GM19467 (cell line): ENCODE data around the gene DENND2C.

Experiments
- ATAC-seq: cut with Tn5 transposase; IDR thresholded peaks from one replicate; pipeline ENCODE4 v1.9.1; 2021; ENCODE audit warnings: mild to moderate bottlenecking, moderate library complexity; ENCODE audit not compliant: unreplicated experiment

The DENND2C gene

GRCh38 chr1:114677691-114678090 lies 7.8 kb upstream of the DENND2C start:
- ATAC-seq = no peak

- no peak for ATAC-seq
Observed at GRCh38 chr1:114676115-114676514, 6.3 kb upstream of the DENND2C start.

DNA sequence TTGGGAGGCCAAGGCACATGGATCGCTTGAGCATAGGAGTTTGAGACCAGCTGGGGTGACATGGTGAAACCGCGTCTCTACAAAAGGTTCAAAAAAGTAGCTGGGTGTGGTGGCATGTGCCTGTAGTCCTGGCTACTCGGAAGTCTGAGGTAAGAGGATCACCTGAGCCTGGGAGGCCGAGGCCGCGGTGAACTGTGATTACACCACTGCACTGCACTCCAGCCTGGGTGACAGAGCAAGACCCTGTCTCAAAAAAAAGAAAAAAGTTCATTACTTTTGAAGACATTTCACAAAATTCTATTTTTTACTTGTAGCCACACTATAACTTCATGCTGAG lies 2.1 kb upstream of the DENND2C start:
- ATAC-seq = no peak

DNA sequence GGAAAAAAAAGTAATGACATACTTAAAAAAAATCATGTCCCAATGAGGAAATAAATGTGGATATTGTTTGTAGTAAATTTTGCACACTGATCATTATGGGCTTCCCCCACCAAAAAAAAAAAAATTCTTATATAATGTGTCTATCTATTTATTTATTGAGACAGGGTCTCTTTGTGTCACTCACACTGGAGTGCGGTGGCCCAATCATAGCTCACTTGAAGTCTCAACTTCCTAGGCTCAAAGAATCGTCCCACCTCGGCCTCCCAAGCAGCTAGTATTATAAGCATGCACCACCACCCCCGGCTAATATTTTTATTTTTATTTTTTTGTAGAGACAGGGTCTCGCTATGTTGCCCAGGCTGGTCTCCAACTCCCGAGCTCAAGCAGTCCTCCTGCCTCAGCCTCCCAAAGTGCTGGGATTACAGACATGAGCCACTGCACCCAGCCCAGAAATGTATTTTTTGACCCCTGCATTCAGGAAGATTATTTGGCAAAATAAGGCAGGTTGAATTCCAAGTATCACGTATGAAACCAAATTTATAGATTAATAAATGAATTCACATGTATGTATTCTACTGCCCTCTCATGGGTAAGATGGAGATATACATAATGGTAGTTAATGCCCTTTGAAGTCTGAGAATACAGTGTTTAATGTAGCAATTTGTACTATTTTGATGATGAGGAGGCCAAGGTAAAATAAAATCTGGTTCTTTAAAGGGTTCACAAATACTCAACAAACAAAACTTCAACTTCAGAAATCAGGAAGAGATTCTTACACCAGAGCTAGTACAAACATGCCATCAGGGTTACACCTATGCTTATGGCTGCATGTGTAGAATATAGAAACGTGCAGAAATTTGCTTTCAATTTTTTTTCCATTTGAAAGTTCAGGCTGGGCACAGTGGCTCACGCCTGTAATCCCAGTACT lies 1.4 kb upstream of the DENND2C start:
- ATAC-seq = no peak

DNA sequence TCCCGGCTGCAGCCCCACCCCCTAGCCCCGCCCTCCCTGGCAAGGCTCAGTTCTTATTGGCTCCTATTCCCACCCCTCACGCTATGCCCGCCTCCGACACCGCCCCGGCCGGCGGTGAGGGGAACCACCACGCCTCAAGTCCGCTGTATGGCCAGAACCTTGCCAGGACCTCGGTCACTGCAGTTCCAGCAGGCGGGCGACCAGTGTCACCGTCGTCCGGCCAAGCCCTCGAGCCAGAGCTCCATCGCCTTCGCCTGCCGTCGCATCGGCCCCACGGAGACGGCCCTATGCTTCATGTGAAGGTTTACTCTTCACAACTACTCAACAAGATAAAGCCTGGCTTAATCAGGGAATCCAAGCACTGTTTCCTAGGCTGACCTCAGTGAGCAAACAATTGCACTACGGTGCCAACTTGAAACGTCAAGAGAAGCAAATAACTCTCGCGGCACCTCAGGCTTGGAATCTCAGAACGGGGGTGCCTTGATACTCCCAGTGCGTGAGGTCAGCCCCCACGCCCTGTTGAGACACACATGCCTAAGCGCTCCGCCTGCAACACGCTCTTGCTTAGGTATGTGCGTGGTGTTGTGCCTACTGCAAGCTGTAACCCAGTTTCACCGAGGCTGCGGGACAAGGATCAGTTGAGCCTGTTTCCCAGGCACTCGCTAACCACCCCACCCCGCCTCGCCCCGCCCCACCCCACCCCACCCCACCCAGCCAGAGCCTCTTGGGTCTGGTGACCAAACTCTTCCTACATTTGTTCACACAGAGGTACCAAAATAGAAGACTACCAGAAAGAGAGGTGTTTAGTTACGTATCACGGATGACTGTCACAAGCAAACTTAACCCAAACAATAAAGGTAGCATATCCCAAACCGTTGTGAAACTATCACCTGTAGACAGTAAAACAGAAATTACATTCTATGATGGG lies 498 bp upstream of the DENND2C start:
- peak; percentile 98 for ATAC-seq

DNA sequence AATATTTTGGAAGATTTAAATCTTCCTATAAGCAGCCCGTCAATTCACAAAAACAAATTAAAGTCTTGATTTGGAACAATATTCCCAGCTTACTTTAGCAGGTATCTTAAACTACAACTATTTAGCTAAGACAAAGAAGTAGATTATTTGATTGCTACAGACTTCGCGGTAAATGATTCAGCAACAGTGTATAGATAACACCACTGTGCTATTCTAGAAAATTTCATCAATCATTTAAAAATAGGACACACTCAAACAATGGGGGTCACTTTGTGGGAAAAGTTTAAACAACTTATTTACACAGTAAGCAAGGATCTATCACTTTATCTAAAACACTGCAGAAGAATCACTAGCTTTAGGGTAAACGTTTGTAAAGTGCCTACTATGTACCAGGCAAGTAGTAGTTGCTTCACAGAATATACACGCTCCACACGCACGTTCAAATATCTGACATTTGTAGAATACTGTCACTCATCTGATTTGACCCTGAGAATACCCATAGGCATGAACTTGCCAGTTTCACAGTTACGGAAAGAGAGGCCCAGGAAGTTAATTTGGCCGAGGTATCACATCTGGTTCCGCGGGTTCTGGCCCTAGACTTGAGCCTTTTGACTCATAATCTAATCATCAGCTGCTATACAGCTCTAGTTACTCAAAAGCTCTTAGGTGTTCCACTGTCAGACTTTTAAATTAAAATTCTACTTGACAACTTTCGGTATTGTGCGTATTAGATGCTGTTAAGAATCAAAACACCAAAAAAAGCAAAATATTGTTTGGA lies 876 bp downstream of the DENND2C start:
- ATAC-seq = no peak

GRCh38 chr1:114668373-114668772 lies 1.5 kb downstream of the DENND2C start:
- no peak for ATAC-seq

DNA sequence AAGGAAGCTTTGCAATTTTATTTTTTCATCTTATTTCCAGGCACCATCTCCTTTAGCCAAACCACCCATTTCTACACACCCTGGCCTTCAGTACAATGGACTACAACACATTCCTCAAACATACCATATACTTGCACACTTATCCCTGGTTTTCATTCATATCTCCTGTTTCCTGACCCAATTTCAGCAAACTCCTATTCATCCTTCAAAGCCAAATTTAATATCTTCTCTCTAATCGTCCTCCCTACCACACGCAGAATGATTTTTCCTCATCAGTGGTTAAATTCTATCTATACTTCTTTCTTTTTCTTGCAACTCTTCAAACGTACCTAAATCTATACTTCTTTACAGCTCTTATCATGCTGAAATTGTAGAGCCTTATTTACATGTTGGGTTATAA lies 2.9 kb downstream of the DENND2C start:
- no peak for ATAC-seq

DNA sequence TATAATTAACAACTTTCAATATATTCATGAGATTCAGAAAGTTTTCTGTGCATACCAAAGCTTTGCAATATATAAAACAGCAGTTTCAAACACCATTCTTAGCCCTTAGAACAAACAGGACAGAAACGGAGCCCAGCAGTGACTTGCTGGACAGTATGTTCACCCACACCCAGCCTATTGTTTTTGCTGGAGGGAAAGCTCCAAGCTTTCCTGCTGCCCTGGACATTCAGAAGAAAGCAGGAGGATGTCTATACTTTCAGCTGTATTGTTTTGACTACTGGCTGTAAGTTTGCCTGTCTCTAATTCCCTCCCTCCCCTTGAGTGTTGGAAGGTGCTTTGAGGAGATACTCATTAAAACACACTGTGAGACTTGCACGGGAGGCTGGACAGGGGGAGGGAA lies 9.6 kb downstream of the DENND2C start:
- ATAC-seq = no peak

DNA sequence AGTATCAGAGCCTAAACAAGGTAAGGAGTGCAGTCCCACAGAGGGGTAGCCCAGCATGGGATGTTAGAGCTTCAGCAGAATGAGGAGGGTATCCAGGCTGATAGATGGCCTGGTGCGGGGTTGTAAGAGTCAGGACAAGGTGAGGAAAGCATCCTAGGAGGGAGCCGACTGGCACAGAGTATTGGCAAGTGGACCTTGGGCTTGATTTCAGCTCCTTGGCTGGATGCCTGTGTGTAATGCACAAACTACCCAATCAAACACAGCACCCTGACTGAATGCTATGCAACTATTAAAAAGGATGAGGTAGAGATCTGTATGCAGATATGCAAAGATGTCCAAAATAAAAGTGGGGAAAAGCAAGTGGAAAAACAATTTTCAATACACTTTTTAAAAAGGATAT lies 18.0 kb downstream of the DENND2C start:
- ATAC-seq = no peak

DNA sequence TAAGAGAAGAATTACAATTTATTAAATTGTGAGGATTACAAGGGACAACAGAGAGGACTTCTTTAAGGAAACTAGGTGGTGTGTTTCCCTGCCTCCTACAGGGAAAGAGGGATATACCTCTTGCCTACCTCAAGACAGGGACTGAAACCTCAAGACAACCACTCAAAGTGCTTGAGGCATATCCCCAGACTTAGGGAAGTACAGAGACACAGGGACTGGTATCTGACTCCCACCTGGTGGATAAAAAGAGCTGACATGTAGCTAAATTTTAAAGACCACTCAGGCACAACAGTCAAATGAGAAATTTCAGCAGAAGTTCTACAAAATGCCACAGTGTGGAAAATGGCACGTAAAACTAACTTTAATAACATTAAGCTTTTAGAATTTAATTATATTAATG lies 21.3 kb downstream of the DENND2C start:
- ATAC-seq = no peak

DNA sequence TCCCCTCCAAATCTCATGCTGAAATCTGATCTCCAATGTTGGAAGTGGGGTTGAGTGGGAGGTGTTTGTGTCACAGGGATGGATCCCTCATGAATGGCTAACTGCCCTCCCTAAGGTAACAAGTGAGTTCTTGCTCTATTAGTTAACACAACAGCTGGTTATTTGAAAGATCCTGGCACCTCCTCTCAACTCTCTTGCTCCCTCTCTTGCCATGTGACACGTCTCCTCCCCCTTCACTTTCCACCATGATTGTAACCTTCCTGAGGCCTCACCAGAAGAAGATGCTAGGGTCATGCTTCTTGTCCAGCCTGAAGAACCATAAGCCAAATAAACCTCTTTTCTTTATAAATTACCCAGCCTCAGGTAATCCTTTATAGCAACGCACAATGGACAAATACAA lies 28.5 kb downstream of the DENND2C start:
- ATAC-seq = no peak

GRCh38 chr1:114638910-114639309 lies 30.9 kb downstream of the DENND2C start:
- ATAC-seq = no peak

- no peak for ATAC-seq
Observed at GRCh38 chr1:114632427-114632826, 37.4 kb downstream of the DENND2C start.

- ATAC-seq = no peak
Observed at GRCh38 chr1:114627107-114627506, 42.7 kb downstream of the DENND2C start.

DNA sequence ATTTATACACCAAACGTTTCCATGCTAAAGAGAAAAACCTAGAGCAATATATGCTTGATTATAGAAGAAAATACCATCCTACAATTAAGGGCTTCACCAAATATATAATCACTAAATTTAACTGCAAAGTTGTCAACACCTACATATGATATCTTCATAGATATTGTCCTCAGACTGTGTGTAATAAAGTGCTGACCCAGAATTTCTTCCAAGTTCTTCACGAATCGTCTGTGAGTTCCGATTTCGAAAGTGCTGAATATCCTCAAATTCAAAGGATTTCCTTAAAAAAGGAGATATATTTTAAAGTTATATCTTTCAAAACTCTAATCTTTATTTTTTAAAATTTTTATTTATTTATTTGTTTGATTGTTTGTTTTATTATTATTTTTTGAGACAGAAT lies 46.5 kb downstream of the DENND2C start:
- no peak for ATAC-seq

DNA sequence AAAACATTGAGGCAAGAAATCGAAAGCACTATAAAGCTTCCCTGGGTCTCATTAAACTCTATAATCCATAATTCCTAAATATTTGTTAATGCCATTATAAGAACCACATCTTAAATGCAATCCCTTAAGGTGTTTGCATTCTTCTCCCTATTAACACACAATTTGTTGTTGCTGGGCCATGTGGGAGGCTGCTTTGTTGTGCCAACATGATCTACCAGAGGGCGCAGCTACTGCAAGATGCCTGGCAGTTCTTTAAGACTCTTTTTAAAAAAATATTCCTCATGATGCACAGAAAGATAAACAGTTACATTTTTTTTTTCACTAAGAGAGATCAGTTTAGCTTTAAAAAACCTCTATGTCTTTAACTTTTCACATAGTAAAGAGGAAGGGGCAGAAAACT lies 49.4 kb downstream of the DENND2C start:
- no peak for ATAC-seq

DNA sequence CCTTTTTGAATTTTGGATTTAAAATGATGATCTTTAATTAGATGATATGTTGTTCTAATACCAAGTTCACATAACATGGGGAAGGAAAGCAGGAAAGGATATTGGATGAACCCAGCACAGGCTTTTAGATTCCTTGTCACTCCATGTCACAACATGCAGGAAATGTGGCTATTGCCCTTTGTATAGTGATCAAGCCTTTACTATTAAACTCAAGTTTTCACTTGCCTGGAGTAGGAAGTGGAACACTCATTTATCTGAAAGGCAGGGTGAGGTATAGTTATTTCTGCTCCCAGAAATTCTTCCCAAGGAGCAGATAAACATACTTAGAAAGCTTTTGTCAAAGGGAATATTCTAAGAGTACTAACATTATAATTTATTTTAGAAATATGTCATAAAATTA lies 51.2 kb downstream of the DENND2C start:
- no peak for ATAC-seq

GRCh38 chr1:114610546-114611245 lies 59.2 kb downstream of the DENND2C start:
- no peak for ATAC-seq

DNA sequence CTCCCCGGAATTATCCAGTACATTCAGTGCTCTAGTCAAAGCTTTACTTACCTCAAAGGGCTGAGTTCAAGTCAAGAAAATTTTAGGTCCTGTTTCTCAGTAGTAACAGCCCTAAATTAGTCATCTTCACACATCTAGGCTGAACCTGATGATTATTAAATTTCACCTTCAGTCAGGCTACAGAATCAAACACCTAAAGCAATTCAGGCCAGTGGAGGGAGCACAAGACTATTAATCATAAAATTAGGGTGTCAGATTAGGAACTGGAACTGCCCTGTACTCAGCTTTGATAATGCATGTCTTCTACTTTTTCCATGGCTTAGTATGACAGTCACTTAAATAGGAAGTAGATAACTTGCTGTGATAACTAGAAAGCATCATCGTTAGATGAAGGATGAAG lies 60.0 kb downstream of the DENND2C start:
- no peak for ATAC-seq

- no peak for ATAC-seq
Observed at GRCh38 chr1:114609026-114609425, 60.8 kb downstream of the DENND2C start.
